HepG2 (cell line): ENCODE results near the gene PIP5K1C. TPM values are rescaled to one million over a fixed set of nuclear protein-coding genes. Genes with fewer than 3 reads are reported as not detected.

Experiments
- DDIT3 ChIP-seq: sonication (generic); formaldehyde crosslinking; IDR thresholded peaks from 2 replicates; pipeline ENCODE4 v1.4.0; 2020; ENCODE audit warnings: mild to moderate bottlenecking, missing genetic modification reagents
- DMAP1 ChIP-seq: IDR thresholded peaks from 2 replicates; pipeline ENCODE4 v1.6.1; 2016
- ESRRA ChIP-seq: sonication (generic); formaldehyde crosslinking; IDR thresholded peaks from 2 replicates; pipeline ENCODE4 v1.5.1; 2020; ENCODE audit warnings: mild to moderate bottlenecking, low read depth, missing genetic modification reagents
- FOXC1 ChIP-seq: sonication (generic); formaldehyde crosslinking; IDR thresholded peaks from 2 replicates; pipeline ENCODE4 v1.8.0; 2022; ENCODE audit warnings: mild to moderate bottlenecking, missing genetic modification reagents, borderline replicate concordance
- HOXA3 ChIP-seq: sonication (generic); formaldehyde crosslinking; IDR thresholded peaks from 2 replicates; pipeline ENCODE4 v1.5.0; 2020; ENCODE audit warnings: missing genetic modification reagents
- KLF9 ChIP-seq: IDR thresholded peaks from 2 replicates; pipeline ENCODE4 v1.6.1; 2016; ENCODE audit warnings: low read depth
- RERE ChIP-seq: IDR thresholded peaks from 2 replicates; pipeline ENCODE4 v1.6.1; 2016; ENCODE audit warnings: low read depth, missing genetic modification reagents, missing compliant biosample characterization
- TOPORS ChIP-seq: sonication (generic); formaldehyde crosslinking; IDR thresholded peaks from 2 replicates; pipeline ENCODE4 v1.8.0; 2023; ENCODE audit warnings: mild to moderate bottlenecking, missing genetic modification reagents
- XRCC5 ChIP-seq: fragments of 200-400 bp; formaldehyde crosslinking; optimal IDR thresholded peaks from 2 replicates; pipeline ENCODE3; 2017; ENCODE audit warnings: mild to moderate bottlenecking, low read length
- ZBTB20 ChIP-seq: sonication (generic); formaldehyde crosslinking; IDR thresholded peaks from 2 replicates; pipeline ENCODE4 v1.8.1; 2023; ENCODE audit warnings: missing genetic modification reagents, low read depth, mild to moderate bottlenecking, borderline replicate concordance
- ZBTB34 ChIP-seq: sonication (generic); formaldehyde crosslinking; IDR thresholded peaks from 2 replicates; pipeline ENCODE4 v1.8.0; 2022; ENCODE audit warnings: mild to moderate bottlenecking, missing genetic modification reagents
- ZBTB40 ChIP-seq, 2 experiments: fragments of 450-650 bp in 1 of 2; sonication (generic) in 1 of 2; formaldehyde crosslinking in 1 of 2; IDR thresholded peaks; 2 replicates each; pipeline versions ENCODE4 v1.6.1 to v1.8.0; 2016 to 2022; ENCODE audit warnings: antibody characterized with exemption in 1 of 2, mild to moderate bottlenecking in 1 of 2, missing genetic modification reagents in 1 of 2
- ZNF124 ChIP-seq: sonication (generic); formaldehyde crosslinking; IDR thresholded peaks from 2 replicates; pipeline ENCODE4 v1.4.0; 2020; ENCODE audit warnings: missing genetic modification reagents
- polyA plus RNA-seq, 8 experiments: library from polyadenylated mRNA; depleted of rRNA in 3 of 8; stranded (reverse) in 7 of 8; unstranded in 1 of 8; fragments of >200 nt; fragmentation: Illumina TruSeq in 4 of 8; extraction: Trizol in 4 of 8; gene quantifications; 2 replicates each; pipeline versions ENCODE4 v1.2.1 to v1.2.3, GENCODE V29; 2011 to 2016; ENCODE audit warnings: low read depth in 4 of 8, missing spikeins in 1 of 8, mixed read lengths in 1 of 8; ENCODE audit not compliant: insufficient read depth in 1 of 8
- total RNA-seq, 5 experiments: library from RNA; depleted of rRNA; stranded (reverse); fragments of >200 nt; fragmentation: Illumina TruSeq; extraction: Trizol; gene quantifications; 2 replicates each; pipeline ENCODE4 v1.2.3, GENCODE V29; 2016; ENCODE audit warnings: low read depth in 1 of 5

The PIP5K1C gene
- total and polyA plus RNA-seq, 2 of the 13 experiments (the other 11 are each of a cell fraction or from before 2014, with no cell fraction given) = 3.6 to 4.3 TPM

GRCh38 chr19:3708207-3708931 lies 8.1 kb upstream of the PIP5K1C start, which contains the start of gene TJP3 (continued):
- TF ChIP-seq RERE (CRISPR knock-in tag) = no peak
- TF ChIP-seq DDIT3 (CRISPR knock-in tag) = no peak
- no peak for TF ChIP-seq TOPORS (CRISPR knock-in tag)
- TF ChIP-seq XRCC5 = peak; percentile 60
- no peak for TF ChIP-seq ZBTB40 (IDR thresholded peaks at IDR 0.05)
- no peak for TF ChIP-seq ZBTB40 (CRISPR knock-in tag; IDR thresholded peaks at IDR 0.05)
- TF ChIP-seq KLF9 = no peak
- TF ChIP-seq ZBTB20 (CRISPR knock-in tag) = no peak
- TF ChIP-seq ESRRA (CRISPR knock-in tag) = no peak
- peak; percentile 72 for TF ChIP-seq HOXA3 (CRISPR knock-in tag)
- 0 out of 2 replicates have a peak, but pooled peaks have one; percentile 24 for TF ChIP-seq ZBTB34 (CRISPR knock-in tag)
- no peak for TF ChIP-seq FOXC1 (CRISPR knock-in tag)
- TF ChIP-seq DMAP1 (CRISPR knock-in tag) = peak; percentile 44; the same call in 1 of the 2 replicates
- TF ChIP-seq ZNF124 (CRISPR knock-in tag) = no peak
